CD14-positive monocyte (primary cell): Measurements from ENCODE around the gene DENND1A. TPM values are rescaled to one million over a fixed set of nuclear protein-coding genes. Genes with fewer than 3 reads are reported as not detected.

Source experiments
- DNase-seq, 3 donors: peaks; one replicate each; pipeline ENCODE4 v3.0.0-alpha.2; 2011 to 2022
- H2AFZ ChIP-seq: 2 replicates; pipeline ENCODE4 v1.6.0; 2012; ENCODE audit warnings: mild to moderate bottlenecking, low read depth, low read length, inconsistent platforms; ENCODE audit not compliant: insufficient read depth, poor library complexity, severe bottlenecking
- H3K27ac ChIP-seq, 2 donors: 1 replicate in 1 of 2; 2 replicates in 1 of 2; pipeline ENCODE4 v1.5.1; 2012 to 2013; ENCODE audit warnings: low read length in 2 of 2, control low read depth in 1 of 2, inconsistent platforms in 1 of 2, low read depth in 1 of 2, mild to moderate bottlenecking in 1 of 2
- H3K27me3 ChIP-seq, 2 donors: one replicate each; pipeline versions ENCODE4 v1.6.0 to v1.6.1; 2011 to 2013; ENCODE audit warnings: low read length in 2 of 2; ENCODE audit not compliant: control insufficient read depth in 2 of 2, insufficient read depth in 2 of 2
- H3K36me3 ChIP-seq, 2 donors: replicated peaks in 1 of 2; 1 replicate in 1 of 2; 2 replicates in 1 of 2; pipeline versions ENCODE4 v1.5.1 to v1.6.1; 2012 to 2013; ENCODE audit warnings: low read length in 2 of 2, control low read depth in 1 of 2, inconsistent platforms in 1 of 2, mild to moderate bottlenecking in 1 of 2; ENCODE audit not compliant: insufficient read depth in 2 of 2, control insufficient read depth in 1 of 2
- H3K4me1 ChIP-seq, 2 donors: 1 replicate in 1 of 2; 2 replicates in 1 of 2; pipeline versions ENCODE4 v1.5.1 to v1.6.1; 2012 to 2013; ENCODE audit warnings: low read length in 2 of 2, control low read depth in 1 of 2, inconsistent platforms in 1 of 2, mild to moderate bottlenecking in 1 of 2, moderate library complexity in 1 of 2; ENCODE audit not compliant: insufficient read depth in 2 of 2, control insufficient read depth in 1 of 2
- H3K4me2 ChIP-seq: replicated peaks from 2 replicates; pipeline ENCODE3; 2012; ENCODE audit warnings: low read length, moderate library complexity, mild to moderate bottlenecking; ENCODE audit not compliant: poor library complexity, severe bottlenecking; ENCODE audit errors: extremely low read depth
- H3K4me3 ChIP-seq, 3 experiments: fragments of 200-600 bp in 1 of 3; sonication (generic) in 1 of 3; replicated peaks in 1 of 3; 1 replicate in 2 of 3; 2 replicates in 1 of 3; pipeline ENCODE4 v1.5.1; 2011 to 2013; ENCODE audit warnings: low read length in 3 of 3, mild to moderate bottlenecking in 3 of 3, control low read depth in 2 of 3, low read depth in 2 of 3, inconsistent platforms in 1 of 3, moderate library complexity in 1 of 3
- H3K79me2 ChIP-seq: 2 replicates; pipeline ENCODE4 v1.6.0; 2012; ENCODE audit warnings: mild to moderate bottlenecking, control low read depth, inconsistent platforms, low read length, moderate library complexity; ENCODE audit not compliant: insufficient read depth
- H3K9ac ChIP-seq: 2 replicates; pipeline ENCODE4 v1.6.0; 2017; ENCODE audit warnings: low read length, mild to moderate bottlenecking; ENCODE audit not compliant: insufficient read depth, poor library complexity, severe bottlenecking
- H3K9me3 ChIP-seq, 2 donors: replicated peaks in 1 of 2; 1 replicate in 1 of 2; 2 replicates in 1 of 2; pipeline versions ENCODE4 v1.5.1 to v1.6.1; 2012 to 2013; ENCODE audit warnings: low read length in 2 of 2, control low read depth in 1 of 2; ENCODE audit not compliant: control insufficient read depth in 1 of 2, insufficient read depth in 1 of 2
- H4K20me1 ChIP-seq: 2 replicates; pipeline ENCODE4 v1.6.0; 2012; ENCODE audit warnings: mild to moderate bottlenecking, low read length, control low read depth, moderate library complexity; ENCODE audit not compliant: insufficient read depth
- H3K27ac Mint-ChIP-seq, 7 donors: one replicate each; pipeline ENCODE4 v1.8.0; 2020; ENCODE audit warnings: mild to moderate bottlenecking in 7 of 7, mixed read lengths in 7 of 7, moderate library complexity in 6 of 7, inconsistent platforms in 2 of 7
- H3K27me3 Mint-ChIP-seq, 3 donors: one replicate each; pipeline ENCODE4 v1.8.0; 2021 to 2022; ENCODE audit warnings: low read depth in 3 of 3, mild to moderate bottlenecking in 3 of 3, mixed read lengths in 3 of 3, moderate library complexity in 3 of 3, inconsistent platforms in 1 of 3
- H3K36me3 Mint-ChIP-seq, 2 donors: one replicate each; pipeline ENCODE4 v1.8.0; 2020; ENCODE audit warnings: mixed read lengths in 2 of 2, inconsistent platforms in 1 of 2, mild to moderate bottlenecking in 1 of 2
- H3K4me1 Mint-ChIP-seq: one replicate; pipeline ENCODE4 v1.8.0; 2020; ENCODE audit warnings: mild to moderate bottlenecking, mixed read lengths
- H3K4me3 Mint-ChIP-seq, 2 donors: one replicate each; pipeline ENCODE4 v1.8.0; 2020; ENCODE audit warnings: mild to moderate bottlenecking in 2 of 2, mixed read lengths in 2 of 2, moderate library complexity in 1 of 2
- H3K9me3 Mint-ChIP-seq, 7 donors: one replicate each; pipeline ENCODE4 v1.8.0; 2020 to 2022; ENCODE audit warnings: mixed read lengths in 7 of 7, mild to moderate bottlenecking in 6 of 7, moderate library complexity in 6 of 7, inconsistent platforms in 2 of 7
- CTCF ChIP-seq: fragments of 200-600 bp; IDR thresholded peaks from one replicate; pipeline ENCODE4 v1.8.0; 2022; ENCODE audit warnings: antibody characterized with exemption, mild to moderate bottlenecking
- WGBS: methylation state at CpG from one replicate; pipeline ENCODE4 v1.1.5; 2013; ENCODE audit warnings: missing lambda C conversion rate; ENCODE audit not compliant: insufficient coverage; 5-methylcytosine and 5-hydroxymethylcytosine counted together
- intact Hi-C, 2 donors: fragments of 100-400 bp; cut with micrococcal nuclease; formaldehyde crosslinking; loops; one replicate each; pipeline versions ENCODE4 v1.15.0 to v1.15.1; 2023
- polyA plus RNA-seq, 3 donors: library from polyadenylated mRNA; depleted of rRNA in 1 of 3; unstranded in 2 of 3; stranded (reverse) in 1 of 3; fragments of 300-500 nt in 2 of 3; fragments of >200 nt in 1 of 3; fragmentation: Illumina TruSeq in 2 of 3; gene quantifications; 1 replicate in 2 of 3; 2 replicates in 1 of 3; pipeline ENCODE4 v1.2.3, GENCODE V29; 2012 to 2021

DENND1A gene
- polyA plus RNA-seq, 3 donors: 24.8 to 73.0 (median 29.4) TPM

DNA sequence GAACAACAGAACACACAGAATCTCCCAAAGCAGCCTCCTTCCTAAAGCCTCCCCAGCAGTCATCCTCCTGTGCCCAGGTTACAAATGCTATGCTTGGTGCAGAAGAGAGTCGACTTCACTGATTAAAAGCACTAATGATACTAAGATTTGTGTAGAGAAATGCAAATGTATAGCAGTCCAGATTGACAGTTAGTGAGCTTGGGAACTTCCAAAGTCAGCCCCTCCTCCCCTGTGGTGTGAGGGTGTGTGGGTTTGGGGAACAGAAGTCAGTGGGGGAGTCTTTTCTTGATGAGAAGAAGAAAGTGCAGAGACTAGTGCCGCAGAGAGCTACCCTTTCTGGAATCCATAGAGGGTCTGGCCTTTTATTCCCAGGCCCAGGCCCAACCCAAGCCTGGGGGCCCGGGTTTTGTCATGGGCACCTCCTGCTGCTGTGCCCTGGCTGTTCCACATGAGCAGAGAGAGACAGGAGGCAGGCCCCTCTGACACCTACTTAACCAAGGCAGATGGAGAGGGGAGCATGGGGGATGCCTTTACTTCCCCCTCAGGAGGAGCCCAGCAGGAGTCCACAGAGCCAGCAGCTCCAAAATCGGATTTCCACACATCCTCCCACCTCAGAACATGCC is 173.3 kb downstream of the DENND1A start:
- TF ChIP-seq CTCF: no peak
- Histone ChIP-seq H3K79me2 (peaks cover 7% of the 10 kb centered on the region), H3K4me1 (peaks cover 7 to 8% of the 10 kb centered on the region in 2 donors), H3K9ac (no peak overlapping the region), H4K20me1 (peaks cover 92% of the 10 kb centered on the region), H3K36me3 (peaks cover 17 to 71% of the 10 kb centered on the region in 2 donors), H2AFZ (no peak overlapping the region), H3K27me3 (no peaks in the 10 kb centered on the region), H3K9me3 (no peaks in the 10 kb centered on the region), H3K27ac (no peak overlapping the region), H3K4me3 (no peak overlapping the region), H3K4me2 (no peak overlapping the region)
- H3K4me3 Mint-ChIP-seq: no peak overlapping the region
- intact Hi-C loops: no loop called here
- no peaks in the 10 kb centered on the region for H3K9me3 Mint-ChIP-seq
- H3K36me3 Mint-ChIP-seq: peaks cover 45 to 67% of the 10 kb centered on the region in 2 donors
- H3K27me3 Mint-ChIP-seq: no peaks in the 10 kb centered on the region
- peaks cover 24% of the 10 kb centered on the region for H3K4me1 Mint-ChIP-seq
- WGBS: 100% methylated on average over 2 of the region's 4 CpGs
- no peak for DNase-seq
- H3K27ac Mint-ChIP-seq: peak overlapping the region in 1 of 7 donors; percentile 60

DNA sequence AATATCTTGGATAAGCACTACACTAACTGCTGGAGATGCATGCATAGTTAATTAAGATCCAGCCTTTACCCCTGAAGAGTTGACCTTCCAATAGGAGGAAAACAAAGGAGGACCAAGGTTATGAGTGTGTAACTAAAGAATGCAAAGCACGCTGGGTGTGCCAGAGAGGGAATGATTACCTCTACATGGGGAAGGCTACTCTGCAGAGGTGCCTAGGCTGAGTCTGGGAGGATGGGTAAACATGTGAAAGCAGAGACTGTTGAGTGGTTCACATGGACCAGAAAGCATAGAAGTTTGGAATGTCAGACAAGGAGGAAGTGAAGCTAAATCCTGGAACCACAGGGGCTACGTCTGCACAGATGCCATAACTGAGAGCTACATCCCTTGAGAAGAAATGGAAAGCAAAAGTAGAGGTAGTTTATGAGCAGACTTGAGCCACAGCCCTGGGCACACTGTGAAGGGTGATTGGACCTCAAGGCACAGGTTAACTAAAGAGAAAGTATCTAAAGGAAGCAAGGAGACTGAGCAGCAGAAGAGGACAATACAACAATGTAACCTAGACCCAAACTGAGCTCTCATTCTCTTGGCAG is 176.2 kb downstream of the DENND1A start:
- no peak for TF ChIP-seq CTCF
- H3K79me2 ChIP-seq: peaks cover 20% of the 10 kb centered on the region
- no peak overlapping the region for H3K4me2 ChIP-seq
- no peaks in the 10 kb centered on the region for H3K27me3 ChIP-seq
- Mint-ChIP-seq H3K36me3 (peaks cover 48 to 73% of the 10 kb centered on the region in 2 donors), H3K4me3 (no peak overlapping the region), H3K4me1 (peaks cover 51% of the 10 kb centered on the region), H3K27me3 (no peaks in the 10 kb centered on the region), H3K27ac (peak overlapping the region in 4 of 7 donors; percentile 51 to 79 (median 60)), H3K9me3 (no peaks in the 10 kb centered on the region)
- peaks cover 98% of the 10 kb centered on the region for H4K20me1 ChIP-seq
- WGBS: 50% methylated on average over 2 of the region's 2 CpGs
- intact Hi-C loops: no loop called here
- peaks cover 22 to 24% of the 10 kb centered on the region in 2 donors for H3K4me1 ChIP-seq
- no peak for DNase-seq
- peaks cover 19 to 81% of the 10 kb centered on the region in 2 donors for H3K36me3 ChIP-seq
- H3K9ac ChIP-seq: no peak overlapping the region
- H2AFZ ChIP-seq: no peak overlapping the region
- H3K27ac ChIP-seq: peak overlapping the region in 1 of 2 donors; percentile 21
- no peak overlapping the region for H3K4me3 ChIP-seq
- H3K9me3 ChIP-seq: no peaks in the 10 kb centered on the region
